ENCODE data around the gene CCDC80. TPM values are rescaled to one million over a fixed set of nuclear protein-coding genes. Genes with fewer than 3 reads are reported as not detected.

The CCDC80 gene
- total RNA-seq, 4 donors from 2014 or later: 42.9 to 278 (median 225) TPM

DNA sequence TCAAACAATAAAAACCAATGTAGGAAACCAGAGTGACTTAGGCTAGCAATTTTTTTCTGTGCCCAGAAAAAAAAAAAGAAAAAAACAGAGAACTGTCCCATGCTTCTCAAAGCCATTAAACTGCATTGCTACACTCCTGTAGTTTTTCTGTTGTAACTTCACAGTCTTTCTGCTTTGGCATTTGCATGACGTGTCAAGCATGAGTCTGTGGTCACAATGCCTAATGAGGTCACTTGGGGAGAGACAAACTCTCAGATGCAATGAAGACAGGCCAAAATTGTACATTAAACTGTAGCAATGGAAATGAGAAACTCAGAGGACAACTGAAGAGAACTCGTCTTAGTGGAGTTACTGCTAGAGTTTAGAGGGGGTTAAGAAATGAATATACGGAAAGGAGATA lies 30.8 kb downstream of the CCDC80 start:
- no peak for ATAC-seq (ENCODE audit: low FRiP score)
- DNase-seq (ENCODE audit: low spot score): no peak
- TF ChIP-seq CTCF (IDR thresholded peaks at IDR 0.05): no peak

GRCh38 chr3:112607863-112608262 lies 33.1 kb downstream of the CCDC80 start:
- TF ChIP-seq CTCF (IDR thresholded peaks at IDR 0.05): no peak
- ATAC-seq (ENCODE audit: low FRiP score) (no peak), DNase-seq (ENCODE audit: low spot score) (no peak)

DNA sequence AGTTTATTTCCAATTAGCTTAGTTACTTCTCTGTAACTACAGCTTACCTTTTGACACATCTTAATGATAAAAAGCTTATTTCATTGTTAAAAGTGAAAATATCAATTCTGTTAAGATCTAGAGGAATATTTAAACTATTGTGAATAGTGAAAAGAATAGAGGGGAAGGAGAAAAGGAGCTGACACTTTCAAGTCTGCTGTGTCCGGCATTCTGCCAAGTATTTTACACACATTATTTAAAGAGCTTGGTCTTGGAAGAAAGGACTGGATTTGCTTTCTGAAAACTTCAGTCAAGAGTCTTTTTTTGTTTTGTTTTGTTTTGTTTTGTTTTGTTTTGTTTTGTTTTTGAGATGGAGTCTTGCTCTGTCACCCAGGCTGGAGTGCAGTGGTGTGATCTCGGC lies 34.8 kb downstream of the CCDC80 start:
- ATAC-seq (ENCODE audit: low FRiP score): no peak
- DNase-seq (ENCODE audit: low spot score): no peak
- TF ChIP-seq CTCF (IDR thresholded peaks at IDR 0.05): no peak

DNA sequence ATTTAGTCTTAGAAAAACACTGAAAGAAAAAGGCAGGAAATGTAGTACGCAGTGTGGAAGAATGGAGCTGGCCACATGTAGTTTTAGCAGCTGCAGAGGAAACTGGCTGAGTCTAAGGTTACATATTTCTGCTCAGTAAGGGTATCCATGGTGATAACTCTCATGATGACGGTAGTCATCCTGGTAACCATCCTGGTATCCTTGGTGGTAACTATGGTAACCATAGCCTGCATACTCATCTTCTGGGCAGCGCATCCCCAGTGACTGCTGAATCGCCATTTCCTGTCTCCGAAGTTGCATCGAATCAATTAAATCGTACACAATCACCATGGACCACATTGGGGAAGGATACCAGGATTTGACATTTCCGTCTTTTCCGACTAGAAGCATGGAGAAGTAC lies 35.7 kb downstream of the CCDC80 start:
- ATAC-seq (ENCODE audit: low FRiP score) (no peak), DNase-seq (ENCODE audit: low spot score) (no peak)
- no peak for TF ChIP-seq CTCF (IDR thresholded peaks at IDR 0.05)

GRCh38 chr3:112604536-112604935 lies 36.4 kb downstream of the CCDC80 start:
- ATAC-seq (ENCODE audit: low FRiP score) (no peak), DNase-seq (ENCODE audit: low spot score) (no peak)
- no peak for TF ChIP-seq CTCF (IDR thresholded peaks at IDR 0.05)

DNA sequence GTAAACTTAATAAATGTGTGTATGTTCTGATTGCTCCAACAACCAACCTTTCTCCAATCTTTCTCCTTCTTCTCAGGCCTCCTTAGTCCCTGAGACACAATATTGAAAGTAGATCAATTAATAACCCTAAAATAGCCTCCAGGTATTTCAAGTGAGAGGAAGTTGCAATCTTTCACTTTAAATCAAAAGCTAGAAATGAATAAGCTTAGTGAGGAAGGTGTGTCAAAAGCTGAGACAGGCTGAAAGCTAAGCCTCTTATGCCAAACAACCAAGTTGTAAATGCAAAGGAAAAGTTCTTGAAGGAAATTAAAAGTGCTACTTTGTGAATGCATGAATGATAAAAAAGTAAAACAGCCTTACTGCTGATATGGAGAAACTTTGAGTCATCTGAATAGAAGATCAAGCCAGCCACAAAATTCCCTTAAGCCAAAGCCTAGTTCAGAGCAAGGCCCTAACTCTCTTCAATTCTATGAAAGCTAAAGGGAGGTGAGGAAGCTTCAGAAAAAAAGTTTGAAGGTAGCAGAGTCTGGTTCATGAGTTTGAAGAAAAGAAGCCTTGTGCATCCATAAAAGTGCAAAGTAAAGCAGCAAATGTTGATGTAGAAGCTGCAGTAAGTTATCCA lies 38.6 kb downstream of the CCDC80 start:
- DNase-seq (ENCODE audit: low spot score) (no peak), ATAC-seq (ENCODE audit: low FRiP score) (no peak)
- no peak for TF ChIP-seq CTCF (IDR thresholded peaks at IDR 0.05)

GRCh38 chr3:112598731-112599130 lies 42.2 kb downstream of the CCDC80 start:
- TF ChIP-seq CTCF (IDR thresholded peaks at IDR 0.05): no peak
- DNase-seq (ENCODE audit: low spot score) (no peak), ATAC-seq (ENCODE audit: low FRiP score) (no peak)

All from omental fat pad (tissue), 4 donors.